ENCODE data around the gene ALPK3. TPM values are rescaled to one million over a fixed set of nuclear protein-coding genes. Genes with fewer than 3 reads are reported as not detected.

ALPK3 gene
- total RNA-seq, 1 experiment from 2014 or later, result 2.0 TPM

DNA sequence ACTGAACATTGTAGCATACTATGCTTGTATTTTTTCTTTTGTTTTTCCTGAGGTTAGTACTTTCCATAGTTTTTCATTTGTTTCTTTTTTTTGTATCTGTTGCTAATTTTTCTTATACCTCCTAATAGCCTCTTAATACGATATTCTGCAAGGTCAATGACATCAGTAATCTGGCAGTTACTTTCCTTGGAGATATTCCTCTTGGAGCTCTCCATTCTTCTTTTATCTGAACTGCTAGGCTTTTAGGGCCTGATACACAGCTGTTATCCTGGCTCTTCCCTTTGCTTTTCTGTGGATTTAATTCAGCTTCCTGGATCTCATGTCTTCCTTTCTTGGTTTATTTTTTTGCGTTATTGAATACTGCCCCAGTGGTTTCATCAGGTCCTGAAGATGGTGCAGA lies 12.9 kb downstream of the ALPK3 start:
- no peaks in the 10 kb centered on the region for H3K79me2 ChIP-seq (ENCODE audit: insufficient read depth, low read length)
- no peaks in the 10 kb centered on the region for H3K36me3 ChIP-seq (ENCODE audit: control insufficient read depth in 1 of 2, insufficient read depth in 2 of 2, low read length in 2 of 2)
- no peak overlapping the region for H3K9ac ChIP-seq (ENCODE audit: low read length)
- H4K20me1 ChIP-seq (ENCODE audit: insufficient read depth), result no peaks in the 10 kb centered on the region
- intact Hi-C loops (cut with micrococcal nuclease), result no loop called here
- no TSS peak for BruUV-seq (replicated peaks)
- ChIA-PET CTCF (interaction anchor here (1.5 kb wide), 1 partner anchor 48 kb away, joined by 4 read pairs; no protein-coding TSS in a partner anchor), POLR2A (no interaction called here), RAD21 (ENCODE audit: low non-redundant PET in 1 of 2, low total read pairs in 2 of 2, uncharacterized antibody in 2 of 2, unreplicated experiment in 2 of 2) (no interaction called here)
- no peaks in the 10 kb centered on the region for H3K9me3 ChIP-seq (ENCODE audit: control insufficient read depth in 1 of 2, insufficient read depth in 1 of 2, low read depth in 1 of 2, low read length in 2 of 2)
- DNase-seq (ENCODE audit: low read depth, low spot score) (no peak), ATAC-seq (no peak)
- no peak overlapping the region for H3K4me3 ChIP-seq (replicated peaks in 1 of 2; ENCODE audit: low read depth in 1 of 2, low read length in 2 of 2)
- no peak overlapping the region for H2AFZ ChIP-seq (ENCODE audit: low read depth, low read length, poor library complexity, severe bottlenecking)
- H3K27ac ChIP-seq (ENCODE audit: low read depth, low read length), result no peak overlapping the region
- peaks cover 0 to 21% of the 10 kb centered on the region in 2 experiments; a peak in 3 of 4 replicates for H3K4me1 ChIP-seq (ENCODE audit: control insufficient read depth in 1 of 2, insufficient read depth in 2 of 2, low read length in 2 of 2)
- TF ChIP-seq POLR2A (IDR thresholded peaks at IDR 0.05; ENCODE audit: borderline replicate concordance, extremely low read depth, insufficient read depth, insufficient read length) (no peak), RAD21 (IDR thresholded peaks at IDR 0.05; ENCODE audit: low read depth) (no peak)
- TF ChIP-seq, protein P1, sequence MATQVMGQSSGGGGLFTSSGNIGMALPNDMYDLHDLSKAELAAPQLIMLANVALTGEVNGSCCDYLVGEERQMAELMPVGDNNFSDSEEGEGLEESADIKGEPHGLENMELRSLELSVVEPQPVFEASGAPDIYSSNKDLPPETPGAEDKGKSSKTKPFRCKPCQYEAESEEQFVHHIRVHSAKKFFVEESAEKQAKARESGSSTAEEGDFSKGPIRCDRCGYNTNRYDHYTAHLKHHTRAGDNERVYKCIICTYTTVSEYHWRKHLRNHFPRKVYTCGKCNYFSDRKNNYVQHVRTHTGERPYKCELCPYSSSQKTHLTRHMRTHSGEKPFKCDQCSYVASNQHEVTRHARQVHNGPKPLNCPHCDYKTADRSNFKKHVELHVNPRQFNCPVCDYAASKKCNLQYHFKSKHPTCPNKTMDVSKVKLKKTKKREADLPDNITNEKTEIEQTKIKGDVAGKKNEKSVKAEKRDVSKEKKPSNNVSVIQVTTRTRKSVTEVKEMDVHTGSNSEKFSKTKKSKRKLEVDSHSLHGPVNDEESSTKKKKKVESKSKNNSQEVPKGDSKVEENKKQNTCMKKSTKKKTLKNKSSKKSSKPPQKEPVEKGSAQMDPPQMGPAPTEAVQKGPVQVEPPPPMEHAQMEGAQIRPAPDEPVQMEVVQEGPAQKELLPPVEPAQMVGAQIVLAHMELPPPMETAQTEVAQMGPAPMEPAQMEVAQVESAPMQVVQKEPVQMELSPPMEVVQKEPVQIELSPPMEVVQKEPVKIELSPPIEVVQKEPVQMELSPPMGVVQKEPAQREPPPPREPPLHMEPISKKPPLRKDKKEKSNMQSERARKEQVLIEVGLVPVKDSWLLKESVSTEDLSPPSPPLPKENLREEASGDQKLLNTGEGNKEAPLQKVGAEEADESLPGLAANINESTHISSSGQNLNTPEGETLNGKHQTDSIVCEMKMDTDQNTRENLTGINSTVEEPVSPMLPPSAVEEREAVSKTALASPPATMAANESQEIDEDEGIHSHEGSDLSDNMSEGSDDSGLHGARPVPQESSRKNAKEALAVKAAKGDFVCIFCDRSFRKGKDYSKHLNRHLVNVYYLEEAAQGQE (IDR thresholded peaks at IDR 0.05; ENCODE audit: low read depth), result no peak
- no peaks in the 10 kb centered on the region for H3K9me2 ChIP-seq (ENCODE audit: insufficient read depth)
- H3K4me2 ChIP-seq (ENCODE audit: low read length), result no peak overlapping the region
- no peaks in the 10 kb centered on the region for H3K27me3 ChIP-seq (ENCODE audit: insufficient read depth, low read length)

DNA sequence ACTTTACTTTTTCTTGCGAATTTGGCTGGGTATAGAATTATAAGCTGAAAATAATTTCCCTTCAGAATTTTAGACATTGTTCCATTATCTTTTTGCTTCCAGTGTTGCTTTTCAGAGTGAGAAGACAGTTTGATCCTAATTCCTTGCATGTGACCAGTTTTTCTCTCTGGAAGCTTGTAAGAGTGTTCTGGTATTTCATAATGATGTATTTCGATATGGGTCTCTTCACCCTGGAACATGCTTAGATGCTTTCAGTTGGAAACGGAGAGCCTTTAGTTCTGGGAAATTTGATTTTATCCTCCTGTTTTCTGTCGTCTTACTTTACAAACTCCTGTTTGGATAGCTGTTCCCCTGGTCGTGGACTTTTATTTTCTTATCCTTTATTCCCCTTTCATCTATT lies 13.9 kb downstream of the ALPK3 start:
- Histone ChIP-seq H3K36me3 (ENCODE audit: control insufficient read depth in 1 of 2, insufficient read depth in 2 of 2, low read length in 2 of 2) (no peaks in the 10 kb centered on the region), H3K79me2 (ENCODE audit: insufficient read depth, low read length) (no peaks in the 10 kb centered on the region), H3K4me2 (ENCODE audit: low read length) (no peak overlapping the region), H4K20me1 (ENCODE audit: insufficient read depth) (no peaks in the 10 kb centered on the region), H3K9me3 (ENCODE audit: control insufficient read depth in 1 of 2, insufficient read depth in 1 of 2, low read depth in 1 of 2, low read length in 2 of 2) (no peaks in the 10 kb centered on the region), H3K27ac (ENCODE audit: low read depth, low read length) (no peak overlapping the region), H3K9ac (ENCODE audit: low read length) (no peak overlapping the region), H3K9me2 (ENCODE audit: insufficient read depth) (no peaks in the 10 kb centered on the region), H3K27me3 (ENCODE audit: insufficient read depth, low read length) (no peaks in the 10 kb centered on the region), H3K4me3 (replicated peaks in 1 of 2; ENCODE audit: low read depth in 1 of 2, low read length in 2 of 2) (no peak overlapping the region), H3K4me1 (ENCODE audit: control insufficient read depth in 1 of 2, insufficient read depth in 2 of 2, low read length in 2 of 2) (peaks cover 0 to 16% of the 10 kb centered on the region in 2 experiments; a peak in 3 of 4 replicates), H2AFZ (ENCODE audit: low read depth, low read length, poor library complexity, severe bottlenecking) (no peak overlapping the region)
- BruUV-seq (replicated peaks), result no TSS peak
- DNase-seq (ENCODE audit: low read depth, low spot score), result no peak
- TF ChIP-seq POLR2AphosphoS5 (IDR thresholded peaks at IDR 0.05; ENCODE audit: low read depth, low read length) (no peak), SIN3A (IDR thresholded peaks at IDR 0.05; ENCODE audit: low read depth) (no peak), EZH2phosphoT487 (IDR thresholded peaks at IDR 0.05; ENCODE audit: borderline replicate concordance) (no peak), CBX3 (IDR thresholded peaks at IDR 0.05; ENCODE audit: low read depth) (no peak), EZH2 (IDR thresholded peaks at IDR 0.05) (no peak), ZNF274 (IDR thresholded peaks at IDR 0.05; ENCODE audit: low read depth, low read length) (no peak), RAD21 (IDR thresholded peaks at IDR 0.05; ENCODE audit: low read depth) (no peak), SP1 (IDR thresholded peaks at IDR 0.05; ENCODE audit: low read depth) (no peak), JUND (IDR thresholded peaks at IDR 0.05) (no peak)
- TF ChIP-seq, protein P2, sequence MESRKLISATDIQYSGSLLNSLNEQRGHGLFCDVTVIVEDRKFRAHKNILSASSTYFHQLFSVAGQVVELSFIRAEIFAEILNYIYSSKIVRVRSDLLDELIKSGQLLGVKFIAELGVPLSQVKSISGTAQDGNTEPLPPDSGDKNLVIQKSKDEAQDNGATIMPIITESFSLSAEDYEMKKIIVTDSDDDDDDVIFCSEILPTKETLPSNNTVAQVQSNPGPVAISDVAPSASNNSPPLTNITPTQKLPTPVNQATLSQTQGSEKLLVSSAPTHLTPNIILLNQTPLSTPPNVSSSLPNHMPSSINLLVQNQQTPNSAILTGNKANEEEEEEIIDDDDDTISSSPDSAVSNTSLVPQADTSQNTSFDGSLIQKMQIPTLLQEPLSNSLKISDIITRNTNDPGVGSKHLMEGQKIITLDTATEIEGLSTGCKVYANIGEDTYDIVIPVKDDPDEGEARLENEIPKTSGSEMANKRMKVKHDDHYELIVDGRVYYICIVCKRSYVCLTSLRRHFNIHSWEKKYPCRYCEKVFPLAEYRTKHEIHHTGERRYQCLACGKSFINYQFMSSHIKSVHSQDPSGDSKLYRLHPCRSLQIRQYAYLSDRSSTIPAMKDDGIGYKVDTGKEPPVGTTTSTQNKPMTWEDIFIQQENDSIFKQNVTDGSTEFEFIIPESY (IDR thresholded peaks at IDR 0.05; ENCODE audit: extremely low read depth, insufficient replicate concordance, low read length), result no peak
- ChIA-PET RAD21 (ENCODE audit: low non-redundant PET in 1 of 2, low total read pairs in 2 of 2, uncharacterized antibody in 2 of 2, unreplicated experiment in 2 of 2) (no interaction called here), CTCF (interaction anchor here (1.5 kb wide), 1 partner anchor 47 kb away, joined by 4 read pairs; no protein-coding TSS in a partner anchor), POLR2A (no interaction called here)
- no peak for ATAC-seq
- intact Hi-C loops (cut with micrococcal nuclease), result no loop called here
